Osteoblast (primary cell): ENCODE measurements around the gene STPG3. TPM values are rescaled to one million over a fixed set of nuclear protein-coding genes. Genes with fewer than 3 reads are reported as not detected.
A peak's percentile ranks its signal among the peaks of the same experiment; 100 is the strongest.

Source experiments
- DNase-seq: peaks from one replicate; pipeline ENCODE4 v3.0.0; 2011; ENCODE audit warnings: low spot score, mixed read lengths; ENCODE audit not compliant: insufficient read length; ENCODE audit errors: missing footprints
- H2AFZ ChIP-seq: 2 replicates; pipeline ENCODE4 v1.6.0; 2011; ENCODE audit warnings: mild to moderate bottlenecking, low read length
- H3K27ac ChIP-seq: 2 replicates; pipeline ENCODE4 v1.5.1; 2011; ENCODE audit warnings: mild to moderate bottlenecking, low read depth, low read length, moderate library complexity
- H3K27me3 ChIP-seq: 2 replicates; pipeline ENCODE4 v1.6.0; 2012; ENCODE audit warnings: mild to moderate bottlenecking, control low read depth, inconsistent platforms, low read length, moderate library complexity; ENCODE audit not compliant: insufficient read depth
- H3K36me3 ChIP-seq: 2 replicates; pipeline ENCODE4 v1.5.1; 2011; ENCODE audit warnings: mild to moderate bottlenecking, low read length, control low read depth, moderate library complexity; ENCODE audit not compliant: insufficient read depth
- H3K4me1 ChIP-seq: 2 replicates; pipeline ENCODE4 v1.5.1; 2011; ENCODE audit warnings: mild to moderate bottlenecking, low read length, control low read depth, moderate library complexity; ENCODE audit not compliant: insufficient read depth
- H3K4me2 ChIP-seq: 2 replicates; pipeline ENCODE4 v1.6.0; 2011; ENCODE audit warnings: mild to moderate bottlenecking, low read length; ENCODE audit not compliant: insufficient read depth
- H3K4me3 ChIP-seq: fragments of 200-600 bp; sonication (generic); 3 replicates; pipeline ENCODE4 v1.5.1; 2012; ENCODE audit warnings: mild to moderate bottlenecking, low read length, inconsistent platforms; ENCODE audit not compliant: insufficient read depth
- H3K79me2 ChIP-seq: 2 replicates; pipeline ENCODE4 v1.6.0; 2012; ENCODE audit warnings: mild to moderate bottlenecking, low read length, control low read depth, inconsistent platforms; ENCODE audit not compliant: insufficient read depth
- H3K9me3 ChIP-seq: 2 replicates; pipeline ENCODE4 v1.5.1; 2011; ENCODE audit warnings: low read depth, low read length, control low read depth
- H4K20me1 ChIP-seq: 2 replicates; pipeline ENCODE4 v1.6.0; 2012; ENCODE audit warnings: mild to moderate bottlenecking, low read length, control low read depth; ENCODE audit not compliant: insufficient read depth
- total RNA-seq: library from RNA; depleted of rRNA; stranded (reverse); fragments of >200 nt; gene quantifications from 2 replicates; pipeline ENCODE4 v1.2.3, GENCODE V29; 2012
- TF ChIP-seq, protein P1 (sequence below): IDR thresholded peaks from 2 replicates; pipeline ENCODE4 v1.5.1; 2011; ENCODE audit warnings: mild to moderate bottlenecking, low read depth, low read length, moderate library complexity; ENCODE audit errors: extremely low read depth

STPG3 gene
- total RNA-seq, result 0.36 TPM in 1 of 2 replicates, not detected in the other

GRCh38 chr9:137251194-137251461 is at the start of gene STPG3:
STPG3 (plus strand) TSS chr9:137251286; CDS start chr9:137251287, 1 bp downstream.
- DNase-seq, result peak; percentile 92
- Histone ChIP-seq H2AFZ (no peak within 1 kb of the TSS), H4K20me1 (peaks cover 4% of the 10 kb centered on the region), H3K27ac (no peak within 1 kb of the TSS), H3K4me1 (peaks cover 9% of the 10 kb centered on the region), H3K4me2 (no peak within 1 kb of the TSS), H3K36me3 (no peaks in the 10 kb centered on the region), H3K4me3 (no peak within 1 kb of the TSS), H3K79me2 (peaks cover 8% of the 10 kb centered on the region), H3K9me3 (no peaks in the 10 kb centered on the region), H3K27me3 (peaks cover 5% of the 10 kb centered on the region)
- TF ChIP-seq, protein P1, sequence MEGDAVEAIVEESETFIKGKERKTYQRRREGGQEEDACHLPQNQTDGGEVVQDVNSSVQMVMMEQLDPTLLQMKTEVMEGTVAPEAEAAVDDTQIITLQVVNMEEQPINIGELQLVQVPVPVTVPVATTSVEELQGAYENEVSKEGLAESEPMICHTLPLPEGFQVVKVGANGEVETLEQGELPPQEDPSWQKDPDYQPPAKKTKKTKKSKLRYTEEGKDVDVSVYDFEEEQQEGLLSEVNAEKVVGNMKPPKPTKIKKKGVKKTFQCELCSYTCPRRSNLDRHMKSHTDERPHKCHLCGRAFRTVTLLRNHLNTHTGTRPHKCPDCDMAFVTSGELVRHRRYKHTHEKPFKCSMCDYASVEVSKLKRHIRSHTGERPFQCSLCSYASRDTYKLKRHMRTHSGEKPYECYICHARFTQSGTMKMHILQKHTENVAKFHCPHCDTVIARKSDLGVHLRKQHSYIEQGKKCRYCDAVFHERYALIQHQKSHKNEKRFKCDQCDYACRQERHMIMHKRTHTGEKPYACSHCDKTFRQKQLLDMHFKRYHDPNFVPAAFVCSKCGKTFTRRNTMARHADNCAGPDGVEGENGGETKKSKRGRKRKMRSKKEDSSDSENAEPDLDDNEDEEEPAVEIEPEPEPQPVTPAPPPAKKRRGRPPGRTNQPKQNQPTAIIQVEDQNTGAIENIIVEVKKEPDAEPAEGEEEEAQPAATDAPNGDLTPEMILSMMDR, result no peak

DNA sequence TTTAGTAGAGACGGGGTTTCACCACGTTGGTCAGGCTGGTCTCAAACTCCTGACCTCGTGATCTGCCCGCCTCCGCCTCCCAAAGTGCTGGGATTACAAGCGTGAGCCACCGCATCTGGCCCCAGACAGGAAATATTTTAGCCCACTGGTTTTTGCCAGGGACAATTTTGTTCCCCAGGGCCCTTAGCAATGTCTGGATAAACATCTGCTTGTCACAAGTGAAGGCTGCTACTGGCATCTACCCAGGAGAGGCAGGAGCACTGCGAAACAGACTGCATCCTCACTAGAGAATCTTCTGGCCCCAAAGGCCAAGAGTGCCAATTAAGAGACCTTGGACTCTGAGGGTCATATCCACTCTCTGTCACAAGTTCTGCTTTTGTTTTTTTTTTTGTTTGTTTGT is 48.1 kb upstream of the STPG3 start:
- Histone ChIP-seq H3K4me2 (no peak overlapping the region), H3K27ac (no peak overlapping the region), H3K36me3 (no peaks in the 10 kb centered on the region), H4K20me1 (peaks cover 27% of the 10 kb centered on the region), H2AFZ (no peak overlapping the region), H3K27me3 (no peaks in the 10 kb centered on the region), H3K9me3 (no peaks in the 10 kb centered on the region), H3K79me2 (peaks cover 78% of the 10 kb centered on the region), H3K4me3 (no peak overlapping the region), H3K4me1 (peaks cover 44% of the 10 kb centered on the region)
- DNase-seq, result no peak
- TF ChIP-seq, protein P1, result no peak

DNA sequence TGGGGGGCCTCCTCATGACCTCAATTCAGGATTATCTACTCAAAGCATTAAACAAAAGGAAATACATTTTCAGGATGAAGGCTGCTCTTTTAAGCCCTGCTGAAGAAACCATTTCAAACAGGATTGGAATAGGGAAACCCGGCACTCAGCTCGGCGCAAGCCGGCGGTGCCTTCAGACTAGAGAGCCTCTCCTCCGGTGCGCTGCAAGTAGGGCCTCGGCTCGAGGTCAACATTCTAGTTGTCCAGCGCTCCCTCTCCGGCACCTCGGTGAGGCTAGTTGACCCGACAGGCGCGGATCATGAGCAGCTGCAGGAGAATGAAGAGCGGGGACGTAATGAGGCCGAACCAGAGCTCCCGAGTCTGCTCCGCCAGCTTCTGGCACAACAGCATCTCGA is 46.4 kb upstream of the STPG3 start:
- no peaks in the 10 kb centered on the region for H3K27me3 ChIP-seq
- H2AFZ ChIP-seq, result peak overlapping the region; percentile 86
- peaks cover 2% of the 10 kb centered on the region for H3K36me3 ChIP-seq
- TF ChIP-seq, protein P1, result no peak
- peaks cover 14% of the 10 kb centered on the region for H4K20me1 ChIP-seq
- H3K79me2 ChIP-seq, result peaks cover 62% of the 10 kb centered on the region
- peaks cover 30% of the 10 kb centered on the region for H3K4me1 ChIP-seq
- no peaks in the 10 kb centered on the region for H3K9me3 ChIP-seq
- peak overlapping the region; percentile 72 for H3K27ac ChIP-seq
- peak overlapping the region; percentile 88 for H3K4me3 ChIP-seq
- no peak for DNase-seq
- H3K4me2 ChIP-seq, result peak overlapping the region; percentile 91

DNA sequence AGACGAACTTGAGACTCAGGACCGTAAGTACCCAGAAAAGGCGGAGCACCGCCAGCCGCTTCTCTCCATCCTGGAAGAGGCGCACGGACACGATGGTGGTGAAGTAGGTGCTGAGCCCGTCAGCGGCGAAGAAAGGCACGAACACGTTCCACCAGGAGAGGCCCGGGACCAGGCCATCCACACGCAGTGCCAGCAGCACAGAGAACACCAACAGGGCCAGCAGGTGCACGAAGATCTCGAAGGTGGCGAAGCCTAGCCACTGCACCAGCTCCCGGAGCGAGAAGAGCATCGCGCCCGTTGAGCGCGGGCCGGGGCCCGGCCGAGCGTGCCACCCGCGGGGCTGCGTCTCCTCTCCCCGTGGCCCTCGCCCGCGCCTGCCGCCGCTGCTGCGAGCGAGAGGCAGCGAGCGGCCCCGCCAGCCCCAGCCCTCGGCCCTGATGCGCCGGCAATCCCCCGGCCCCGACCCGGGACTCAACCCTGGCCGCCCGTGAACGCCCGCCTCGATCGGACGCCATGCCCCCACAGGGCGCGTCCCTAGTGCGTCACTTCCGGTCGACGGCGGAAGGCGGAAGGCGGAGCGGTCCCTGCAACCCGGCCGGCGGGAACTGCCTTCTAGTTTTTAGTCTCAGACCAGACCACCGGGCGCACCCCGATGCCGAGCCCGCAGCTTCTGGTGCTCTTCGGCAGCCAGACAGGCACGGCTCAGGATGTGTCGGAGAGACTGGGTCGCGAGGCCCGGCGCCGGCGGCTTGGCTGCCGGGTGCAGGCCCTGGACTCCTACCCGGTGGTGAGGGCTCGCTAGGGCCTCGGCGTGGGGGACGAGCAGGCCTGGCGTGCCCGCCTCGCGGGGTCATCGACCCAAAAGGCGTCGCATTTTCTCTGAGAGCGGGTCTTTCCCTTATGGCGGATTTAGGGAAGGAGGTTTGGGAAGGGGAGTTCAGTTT is 45.7 kb upstream of the STPG3 start, which contains the start of the genes NDOR1 and TMEM203:
TSS of gene NDOR1 (plus strand) at position 575 of the 944 bp plus-strand sequence. CDS start at position 653, 78 bp downstream.
TSS of gene TMEM203 (minus strand) at position 523 of the 944 bp plus-strand sequence. CDS start at position 289, 234 bp downstream.
- Histone ChIP-seq H3K4me3 (peak within 1 kb of the TSS; percentile 88), H3K27me3 (no peaks in the 10 kb centered on the region), H2AFZ (peak within 1 kb of the TSS; percentile 86), H3K9me3 (no peaks in the 10 kb centered on the region), H3K27ac (peak within 1 kb of the TSS; percentile 72), H3K36me3 (peaks cover 2% of the 10 kb centered on the region), H3K4me2 (peak within 1 kb of the TSS; percentile 91), H4K20me1 (peaks cover 14% of the 10 kb centered on the region), H3K4me1 (peaks cover 30% of the 10 kb centered on the region), H3K79me2 (peaks cover 62% of the 10 kb centered on the region)
- TF ChIP-seq, protein P1, result no peak
- DNase-seq, result peak; percentile 100
